ENCODE data around the gene CSF1. TPM values are rescaled to one million over a fixed set of nuclear protein-coding genes. Genes with fewer than 3 reads are reported as not detected.

CSF1 gene
- total and polyA plus RNA-seq, 2 of the 13 experiments (the other 11 are each of a cell fraction or from before 2014, with no cell fraction given), result 4.6 to 13.3 TPM

DNA sequence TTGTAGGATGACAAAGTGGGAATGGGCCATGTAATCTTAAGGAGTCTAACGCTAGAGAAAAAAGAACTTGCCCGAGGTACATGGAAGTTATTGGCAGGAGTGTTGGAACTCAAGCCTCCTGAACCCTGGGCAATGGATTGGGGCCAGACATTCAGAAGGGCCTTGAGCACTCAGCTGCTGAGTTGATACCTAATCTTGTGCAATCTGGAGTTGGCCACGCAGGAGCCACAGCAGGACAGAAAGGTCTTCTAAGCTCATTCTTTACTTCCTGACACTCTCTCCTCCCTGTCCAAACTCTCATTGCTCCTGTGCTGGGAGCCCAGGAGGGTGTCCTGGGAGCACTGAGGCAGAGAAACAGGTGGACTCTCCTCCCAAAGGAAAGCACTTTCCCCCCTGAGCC lies 25.1 kb upstream of the CSF1 start (continued):
- TF ChIP-seq GATA4 (IDR thresholded peaks at IDR 0.05; ENCODE audit: borderline replicate concordance, low read depth) (no peak), ZNF44 (CRISPR knock-in tag; IDR thresholded peaks at IDR 0.05) (no peak), ETV5 (CRISPR knock-in tag; IDR thresholded peaks at IDR 0.05; ENCODE audit: borderline replicate concordance) (peak; percentile 38; the same call in 1 of the 2 replicates), CEBPB (IDR thresholded peaks at IDR 0.05; ENCODE audit: borderline replicate concordance, low read depth, low read length) (peak; percentile 79; the same call in 1 of the 2 replicates), TP53 (CRISPR knock-in tag; conservative IDR thresholded peaks at IDR 0.05) (no peak), SALL1 (CRISPR knock-in tag; IDR thresholded peaks at IDR 0.05) (0 out of 2 replicates have a peak, but pooled peaks have one; percentile 15)
- TF ChIP-seq, protein P1, sequence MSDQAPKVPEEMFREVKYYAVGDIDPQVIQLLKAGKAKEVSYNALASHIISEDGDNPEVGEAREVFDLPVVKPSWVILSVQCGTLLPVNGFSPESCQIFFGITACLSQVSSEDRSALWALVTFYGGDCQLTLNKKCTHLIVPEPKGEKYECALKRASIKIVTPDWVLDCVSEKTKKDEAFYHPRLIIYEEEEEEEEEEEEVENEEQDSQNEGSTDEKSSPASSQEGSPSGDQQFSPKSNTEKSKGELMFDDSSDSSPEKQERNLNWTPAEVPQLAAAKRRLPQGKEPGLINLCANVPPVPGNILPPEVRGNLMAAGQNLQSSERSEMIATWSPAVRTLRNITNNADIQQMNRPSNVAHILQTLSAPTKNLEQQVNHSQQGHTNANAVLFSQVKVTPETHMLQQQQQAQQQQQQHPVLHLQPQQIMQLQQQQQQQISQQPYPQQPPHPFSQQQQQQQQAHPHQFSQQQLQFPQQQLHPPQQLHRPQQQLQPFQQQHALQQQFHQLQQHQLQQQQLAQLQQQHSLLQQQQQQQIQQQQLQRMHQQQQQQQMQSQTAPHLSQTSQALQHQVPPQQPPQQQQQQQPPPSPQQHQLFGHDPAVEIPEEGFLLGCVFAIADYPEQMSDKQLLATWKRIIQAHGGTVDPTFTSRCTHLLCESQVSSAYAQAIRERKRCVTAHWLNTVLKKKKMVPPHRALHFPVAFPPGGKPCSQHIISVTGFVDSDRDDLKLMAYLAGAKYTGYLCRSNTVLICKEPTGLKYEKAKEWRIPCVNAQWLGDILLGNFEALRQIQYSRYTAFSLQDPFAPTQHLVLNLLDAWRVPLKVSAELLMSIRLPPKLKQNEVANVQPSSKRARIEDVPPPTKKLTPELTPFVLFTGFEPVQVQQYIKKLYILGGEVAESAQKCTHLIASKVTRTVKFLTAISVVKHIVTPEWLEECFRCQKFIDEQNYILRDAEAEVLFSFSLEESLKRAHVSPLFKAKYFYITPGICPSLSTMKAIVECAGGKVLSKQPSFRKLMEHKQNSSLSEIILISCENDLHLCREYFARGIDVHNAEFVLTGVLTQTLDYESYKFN (CRISPR knock-in tag; conservative IDR thresholded peaks at IDR 0.05), result no peak

DNA sequence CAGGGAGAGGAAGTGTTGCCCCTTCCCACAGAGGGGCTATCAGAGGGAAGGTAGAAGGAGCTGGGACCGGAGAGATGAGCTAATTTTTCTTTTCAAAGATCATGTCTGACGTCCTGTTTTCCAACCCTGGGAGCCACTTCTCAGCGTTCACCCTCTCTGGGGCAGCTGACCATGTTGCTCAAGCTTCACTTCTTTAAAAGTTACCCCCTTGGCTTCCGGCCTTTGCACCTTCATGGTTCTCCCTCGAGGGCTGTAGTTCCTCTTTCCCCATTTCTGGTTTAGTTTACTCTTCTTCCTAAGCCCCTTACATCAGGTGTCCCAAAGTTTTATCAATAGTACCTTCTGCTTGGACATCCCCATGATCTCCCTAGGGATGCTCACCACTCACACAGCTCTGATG lies 23.8 kb upstream of the CSF1 start:
- H3K4me2 ChIP-seq (ENCODE audit: low read depth, low read length), result no peak overlapping the region
- ATAC-seq (no peak), FAIRE-seq (no peak), DNase-seq (ENCODE audit: low spot score) (no peak)
- peaks cover 0 to 7% of the 10 kb centered on the region in 2 experiments; a peak in 1 of 5 replicates for H3K27me3 ChIP-seq (ENCODE audit: control insufficient read depth in 1 of 2, insufficient read depth in 2 of 2, low read length in 2 of 2)
- H3K4me3 ChIP-seq (replicated peaks in 1 of 3; ENCODE audit: insufficient read depth in 1 of 3, low read depth in 2 of 3, low read length in 3 of 3), result no peak overlapping the region
- H2AFZ ChIP-seq (ENCODE audit: low read length), result no peak overlapping the region
- no peaks in the 10 kb centered on the region for H3K9me3 ChIP-seq (ENCODE audit: low read length)
- WGBS (ENCODE audit: low lambda C conversion rate), result 3% methylated on average over 5 of the region's 5 CpGs
- TF ChIP-seq ZNF841 (CRISPR knock-in tag; IDR thresholded peaks at IDR 0.05; ENCODE audit: borderline replicate concordance), result no peak
- no peak for TF ChIP-seq ESRRA (CRISPR knock-in tag; IDR thresholded peaks at IDR 0.05; ENCODE audit: low read depth)
- no peak for TF ChIP-seq TCF7L2 (IDR thresholded peaks at IDR 0.05; ENCODE audit: low read depth, low read length)
- no peak for TF ChIP-seq IRF2 (CRISPR knock-in tag; IDR thresholded peaks at IDR 0.05)
- TF ChIP-seq, protein P2, sequence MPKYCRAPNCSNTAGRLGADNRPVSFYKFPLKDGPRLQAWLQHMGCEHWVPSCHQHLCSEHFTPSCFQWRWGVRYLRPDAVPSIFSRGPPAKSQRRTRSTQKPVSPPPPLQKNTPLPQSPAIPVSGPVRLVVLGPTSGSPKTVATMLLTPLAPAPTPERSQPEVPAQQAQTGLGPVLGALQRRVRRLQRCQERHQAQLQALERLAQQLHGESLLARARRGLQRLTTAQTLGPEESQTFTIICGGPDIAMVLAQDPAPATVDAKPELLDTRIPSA (CRISPR knock-in tag; IDR thresholded peaks at IDR 0.05; ENCODE audit: borderline replicate concordance), result no peak
- TF ChIP-seq MEF2D (CRISPR knock-in tag; IDR thresholded peaks at IDR 0.05), result no peak
- TF ChIP-seq SMAD1 (CRISPR knock-in tag; IDR thresholded peaks at IDR 0.05; ENCODE audit: borderline replicate concordance, low read depth), result no peak
- TF ChIP-seq GATAD2A (CRISPR knock-in tag; IDR thresholded peaks at IDR 0.05), result no peak
- no peak overlapping the region for H3K27ac ChIP-seq (ENCODE audit: extremely low read length, insufficient read depth, low read length)
- BruUV-seq (replicated peaks), result no TSS peak
- H4K20me1 ChIP-seq (ENCODE audit: insufficient read depth, low read length), result no peaks in the 10 kb centered on the region
- POLR2A ChIA-PET, result no interaction called here
- no peaks in the 10 kb centered on the region for H3K79me2 ChIP-seq (ENCODE audit: insufficient read depth, low read length)
- in situ Hi-C loops (cut with HindIII; ENCODE audit: extremely low pct_ligation_motif_present, low pct_unique_long_range_greater_than_20kb) (no loop called here), intact Hi-C loops (cut with micrococcal nuclease; ENCODE audit: unreplicated experiment) (no loop called here)
- CTCF ChIA-PET (ENCODE audit: low intra/inter-chr PET ratio, low total read pairs), result no interaction called here
- no peaks in the 10 kb centered on the region for H3K36me3 ChIP-seq (replicated peaks in 1 of 2; ENCODE audit: control insufficient read depth in 1 of 2, insufficient read depth in 2 of 2, low read length in 2 of 2)
- H3K9ac ChIP-seq (ENCODE audit: insufficient read depth, low read depth, low read length), result no peak overlapping the region
- H3K4me1 ChIP-seq (ENCODE audit: insufficient read depth, low read length), result peaks cover 73% of the 10 kb centered on the region

Data from HepG2 (cell line).